B cell (primary cell): ENCODE measurements around the gene CLEC18C. TPM values are rescaled to one million over a fixed set of nuclear protein-coding genes. Genes with fewer than 3 reads are reported as not detected.

Source experiments
- ATAC-seq: fragments of 200-7000 bp; cut with Tn5 transposase; one replicate; pipeline ENCODE4 v1.10.0; 2021; ENCODE audit warnings: low read depth, mild to moderate bottlenecking, moderate number of reproducible peaks, moderate library complexity
- CTCF ChIA-PET: fragments of 350-600 bp; sonication (Branson Sonifier 250); formaldehyde crosslinking; loops from one replicate; lab custom pipeline; 2021; ENCODE audit warnings: antibody characterized with exemption, inconsistent platforms; lab: Charles Lee
- POLR2A ChIA-PET: fragments of 350-600 bp; sonication (Branson Sonifier 250); formaldehyde crosslinking; loops from one replicate; lab custom pipeline; 2021; ENCODE audit warnings: antibody characterized with exemption; lab: Charles Lee
- DNase-seq: peaks from one replicate; pipeline ENCODE4 v3.0.0; 2013
- H2AFZ ChIP-seq: 2 replicates; pipeline ENCODE4 v1.6.1; 2012; ENCODE audit warnings: mild to moderate bottlenecking, low read depth, low read length; ENCODE audit not compliant: insufficient read depth, poor library complexity, severe bottlenecking
- H3K27ac ChIP-seq, 2 donors: 1 replicate in 1 of 2; 2 replicates in 1 of 2; pipeline ENCODE4 v1.5.1; 2012 to 2013; ENCODE audit warnings: low read length in 2 of 2, mild to moderate bottlenecking in 2 of 2, moderate library complexity in 1 of 2
- H3K27me3 ChIP-seq, 4 experiments: fragments of 200-600 bp in 1 of 4; sonication (generic) in 1 of 4; replicated peaks in 1 of 4; 1 replicate in 2 of 4; 2 replicates in 2 of 4; pipeline versions ENCODE4 v1.6.1 to v1.7.0; 2013 to 2016; ENCODE audit warnings: low read length in 3 of 4, mild to moderate bottlenecking in 2 of 4, mixed read lengths in 1 of 4, moderate library complexity in 1 of 4; ENCODE audit not compliant: insufficient read depth in 4 of 4, control insufficient read depth in 3 of 4; ENCODE audit errors: control extremely low read depth in 1 of 4
- H3K36me3 ChIP-seq, 2 experiments: replicated peaks in 1 of 2; 1 replicate in 1 of 2; 2 replicates in 1 of 2; pipeline versions ENCODE4 v1.6.1 to v1.7.1; 2013; ENCODE audit warnings: low read length in 1 of 2; ENCODE audit not compliant: insufficient read depth in 2 of 2, control insufficient read depth in 1 of 2; ENCODE audit errors: control extremely low read depth in 1 of 2, extremely low read depth in 1 of 2
- H3K4me1 ChIP-seq, 2 donors: fragments of 200-600 bp in 1 of 2; sonication (generic) in 1 of 2; 1 replicate in 1 of 2; 2 replicates in 1 of 2; pipeline versions ENCODE4 v1.5.1 to v1.6.1; 2013 to 2017; ENCODE audit warnings: low read length in 2 of 2; ENCODE audit not compliant: control insufficient read depth in 2 of 2, insufficient read depth in 2 of 2
- H3K4me2 ChIP-seq: replicated peaks from 2 replicates; pipeline ENCODE3; 2012; ENCODE audit warnings: mild to moderate bottlenecking, low read depth, low read length; ENCODE audit not compliant: poor library complexity, severe bottlenecking
- H3K4me3 ChIP-seq, 5 experiments: fragments of 200-600 bp in 1 of 5; sonication (generic) in 1 of 5; 1 replicate in 3 of 5; 2 replicates in 2 of 5; pipeline versions ENCODE4 v1.5.1 to v1.7.0; 2011 to 2016; ENCODE audit warnings: low read length in 4 of 5, mild to moderate bottlenecking in 4 of 5, low read depth in 2 of 5, control low read depth in 1 of 5, moderate library complexity in 1 of 5; ENCODE audit not compliant: insufficient read depth in 1 of 5; ENCODE audit errors: control extremely low read depth in 1 of 5, extremely low read depth in 1 of 5
- H3K79me2 ChIP-seq: fragments of 200-600 bp; sonication (generic); one replicate; pipeline ENCODE4 v1.6.0; 2016; ENCODE audit warnings: low read length; ENCODE audit not compliant: control insufficient read depth, insufficient read depth
- H3K9ac ChIP-seq: fragments of 200-600 bp; sonication (generic); 2 replicates; pipeline ENCODE4 v1.6.1; 2017; ENCODE audit warnings: mild to moderate bottlenecking, low read length, moderate library complexity
- H3K9me3 ChIP-seq, 3 donors: one replicate each; pipeline versions ENCODE4 v1.6.1 to v1.7.1; 2013; ENCODE audit warnings: low read length in 2 of 3; ENCODE audit not compliant: control insufficient read depth in 2 of 3, insufficient read depth in 1 of 3; ENCODE audit errors: control extremely low read depth in 1 of 3
- H4K20me1 ChIP-seq: 2 replicates; pipeline ENCODE4 v1.6.0; 2012; ENCODE audit warnings: mild to moderate bottlenecking, low read length; ENCODE audit not compliant: insufficient read depth, control insufficient read depth, poor library complexity, severe bottlenecking
- H3K27ac Mint-ChIP-seq: one replicate; pipeline ENCODE4 v1.8.0; 2021; ENCODE audit warnings: mixed read lengths
- H3K27me3 Mint-ChIP-seq: one replicate; pipeline ENCODE4 v1.8.0; 2021; ENCODE audit warnings: mixed read lengths
- H3K4me1 Mint-ChIP-seq: one replicate; pipeline ENCODE4 v1.8.0; 2021; ENCODE audit warnings: mixed read lengths
- H3K4me3 Mint-ChIP-seq: one replicate; pipeline ENCODE4 v1.8.0; 2021; ENCODE audit warnings: mixed read lengths
- H3K9me3 Mint-ChIP-seq: one replicate; pipeline ENCODE4 v1.8.0; 2022; ENCODE audit warnings: mixed read lengths; ENCODE audit not compliant: insufficient read depth
- CTCF ChIP-seq: fragments of 200-600 bp; IDR thresholded peaks from one replicate; pipeline ENCODE4 v1.8.0; 2022; ENCODE audit warnings: antibody characterized with exemption, mild to moderate bottlenecking
- EZH2 ChIP-seq: IDR thresholded peaks from 2 replicates; pipeline ENCODE4 v1.6.1; 2012; ENCODE audit warnings: borderline replicate concordance, low read depth, mild to moderate bottlenecking, moderate library complexity, low read length; ENCODE audit not compliant: insufficient read depth, poor library complexity, severe bottlenecking
- WGBS: methylation state at CpG from one replicate; pipeline ENCODE4 v1.1.5; 2013; ENCODE audit warnings: missing lambda C conversion rate; ENCODE audit not compliant: insufficient coverage; 5-methylcytosine and 5-hydroxymethylcytosine counted together
- intact Hi-C: fragments of 100-400 bp; cut with micrococcal nuclease; formaldehyde crosslinking; loops from one replicate; pipeline ENCODE4 v1.10.0; 2022
- polyA plus RNA-seq: library from polyadenylated mRNA; depleted of rRNA; stranded (reverse); fragments of >200 nt; gene quantifications from 2 replicates; pipeline ENCODE4 v1.2.3, GENCODE V29; 2012
- total RNA-seq, 2 donors: library from RNA; stranded (reverse); fragments of 120-200 nt in 1 of 2; gene quantifications; 1 replicate in 1 of 2; 2 replicates in 1 of 2; pipeline versions ENCODE4 v1.2.3 to v1.2.4, GENCODE V29; 2013 to 2022

The CLEC18C gene
- total and polyA plus RNA-seq, 2 donors (not counting 1 experiment from before 2014, with no cell fraction given), result 0.88 to 1.2 TPM

GRCh38 chr16:70159355-70160348 lies 13.9 kb upstream of the CLEC18C start:
- no peaks in the 10 kb centered on the region for H3K27me3 ChIP-seq
- ATAC-seq (no peak), DNase-seq (no peak)
- Mint-ChIP-seq H3K4me3 (no peak overlapping the region), H3K4me1 (no peaks in the 10 kb centered on the region), H3K27ac (no peak overlapping the region), H3K27me3 (no peaks in the 10 kb centered on the region), H3K9me3 (no peaks in the 10 kb centered on the region)
- no peaks in the 10 kb centered on the region for H3K79me2 ChIP-seq
- no peak overlapping the region for H2AFZ ChIP-seq
- no peak overlapping the region for H3K27ac ChIP-seq
- H3K4me3 ChIP-seq, result no peak overlapping the region
- no peak overlapping the region for H3K4me2 ChIP-seq
- no peak overlapping the region for H3K9ac ChIP-seq
- intact Hi-C loops, result loop anchor here (10.0 kb wide), 2 partner anchors 105 to 495 kb away; no protein-coding TSS in a partner anchor
- 95% methylated on average over 9 of the region's 9 CpGs for WGBS
- H3K36me3 ChIP-seq, result peaks cover 13 to 80% of the 10 kb centered on the region in 2 experiments
- no peaks in the 10 kb centered on the region for H3K9me3 ChIP-seq
- ChIA-PET CTCF (interaction anchor here (1.1 kb wide), 1 partner anchor 10 kb away, joined by 9 read pairs; no protein-coding TSS in a partner anchor), POLR2A (no interaction called here)
- TF ChIP-seq CTCF (no peak), EZH2 (no peak)
- H4K20me1 ChIP-seq, result no peaks in the 10 kb centered on the region
- no peaks in the 10 kb centered on the region for H3K4me1 ChIP-seq

GRCh38 chr16:70160388-70160787 lies 13.2 kb upstream of the CLEC18C start:
- Histone ChIP-seq H3K9me3 (no peaks in the 10 kb centered on the region), H3K4me2 (no peak overlapping the region), H2AFZ (no peak overlapping the region), H4K20me1 (no peaks in the 10 kb centered on the region), H3K4me3 (no peak overlapping the region), H3K79me2 (no peaks in the 10 kb centered on the region), H3K27ac (no peak overlapping the region), H3K4me1 (no peaks in the 10 kb centered on the region), H3K9ac (no peak overlapping the region), H3K27me3 (no peaks in the 10 kb centered on the region), H3K36me3 (peaks cover 13 to 75% of the 10 kb centered on the region in 2 experiments)
- TF ChIP-seq EZH2 (no peak), CTCF (no peak)
- DNase-seq (no peak), ATAC-seq (no peak)
- 90% methylated on average over 6 of the region's 6 CpGs for WGBS
- Mint-ChIP-seq H3K9me3 (no peaks in the 10 kb centered on the region), H3K27ac (no peak overlapping the region), H3K4me3 (no peak overlapping the region), H3K27me3 (no peaks in the 10 kb centered on the region), H3K4me1 (peaks cover 3% of the 10 kb centered on the region)
- CTCF ChIA-PET, result interaction anchor here (1.1 kb wide), 1 partner anchor 11 kb away, joined by 9 read pairs; no protein-coding TSS in a partner anchor
- intact Hi-C loops, result loop anchor here (10.0 kb wide), 2 partner anchors 104 to 494 kb away; no protein-coding TSS in a partner anchor
- POLR2A ChIA-PET, result no interaction called here
